Measurements from ENCODE around the gene NUDCD3.

GRCh38 chr7:44394636-44395035 is 95.8 kb downstream of the NUDCD3 start:
- TF ChIP-seq POLR2AphosphoS5 (IDR thresholded peaks at IDR 0.05; ENCODE audit: borderline replicate concordance, low read depth, low read length): no peak
- no peak for TF ChIP-seq EZH2 (IDR thresholded peaks at IDR 0.05)
- no peak for TF ChIP-seq FOXP2 (optimal IDR thresholded peaks at IDR 0.05; ENCODE audit: control extremely low read depth, extremely low read length, insufficient read depth)
